SJCRH30 (cell line): ENCODE data around the gene SERPINB3. TPM values are rescaled to one million over a fixed set of nuclear protein-coding genes. Genes with fewer than 3 reads are reported as not detected.
"Not testable (repeated sequence)": the region's sequence is repeated elsewhere in the genome, so short reads cannot be mapped to it uniquely, and the experiment has no call there.

Experiments used
- DNase-seq, 2 experiments: peaks; one replicate each; pipeline ENCODE4 v3.0.0-alpha.2; 2015 to 2020
- H3K27ac ChIP-seq: fragments of 250-450 bp; sonication (Bioruptor Pico); 2 replicates; pipeline ENCODE4 v1.5.1; 2020; ENCODE audit warnings: mild to moderate bottlenecking, moderate library complexity
- H3K27me3 ChIP-seq: fragments of 250-450 bp; sonication (Bioruptor Pico); 2 replicates; pipeline ENCODE4 v1.5.1; 2020; ENCODE audit warnings: mild to moderate bottlenecking, moderate library complexity
- H3K36me3 ChIP-seq: fragments of 250-450 bp; sonication (Bioruptor Pico); 2 replicates; pipeline ENCODE4 v1.5.1; 2020; ENCODE audit warnings: mild to moderate bottlenecking, moderate library complexity
- H3K4me1 ChIP-seq: fragments of 250-450 bp; sonication (Bioruptor Pico); 2 replicates; pipeline ENCODE4 v1.5.1; 2020; ENCODE audit warnings: mild to moderate bottlenecking, moderate library complexity
- H3K4me3 ChIP-seq: fragments of 250-450 bp; sonication (Bioruptor Pico); 2 replicates; pipeline ENCODE4 v1.5.1; 2020; ENCODE audit warnings: mild to moderate bottlenecking, moderate library complexity
- H3K9me3 ChIP-seq: fragments of 250-450 bp; sonication (Bioruptor Pico); replicated peaks from 2 replicates; pipeline ENCODE4 v1.5.1; 2020; ENCODE audit warnings: mild to moderate bottlenecking, moderate library complexity
- total RNA-seq: library from RNA; depleted of rRNA; stranded (reverse); fragments of >200 nt; shearing (Covaris generic); gene quantifications from 2 replicates; pipeline ENCODE4 v1.2.3, GENCODE V29; 2014; rRNA removed

The SERPINB3 gene
- total RNA-seq: not detected in 2 replicates

DNA sequence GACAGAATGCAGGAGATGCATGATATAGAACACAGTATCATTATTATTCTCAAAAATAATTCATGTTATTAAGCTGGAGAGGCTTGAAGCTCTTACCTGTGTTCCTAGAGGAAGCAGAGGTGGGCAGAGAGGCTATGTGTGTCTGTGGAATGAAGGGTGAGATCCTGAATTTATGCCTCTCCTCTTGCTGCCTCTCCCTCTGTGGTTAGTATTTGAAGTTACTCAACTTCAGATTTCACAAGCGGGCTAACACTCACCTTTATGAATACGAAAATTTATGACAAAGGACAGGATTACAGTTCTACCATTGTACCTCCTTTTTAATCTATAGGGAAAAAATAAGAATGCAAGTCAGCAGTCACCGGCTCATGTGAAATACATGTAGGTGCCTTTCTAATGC, at the start of gene SERPINB3:
SERPINB3 (minus strand) TSS at position 144 of the 400 bp plus-strand sequence. CDS start 677 bp downstream, outside the sequence.
- DNase-seq, H3K27me3 ChIP-seq, H3K4me3 ChIP-seq, H3K9me3 ChIP-seq, H3K36me3 ChIP-seq, H3K27ac ChIP-seq, H3K4me1 ChIP-seq: not testable (repeated sequence)

DNA sequence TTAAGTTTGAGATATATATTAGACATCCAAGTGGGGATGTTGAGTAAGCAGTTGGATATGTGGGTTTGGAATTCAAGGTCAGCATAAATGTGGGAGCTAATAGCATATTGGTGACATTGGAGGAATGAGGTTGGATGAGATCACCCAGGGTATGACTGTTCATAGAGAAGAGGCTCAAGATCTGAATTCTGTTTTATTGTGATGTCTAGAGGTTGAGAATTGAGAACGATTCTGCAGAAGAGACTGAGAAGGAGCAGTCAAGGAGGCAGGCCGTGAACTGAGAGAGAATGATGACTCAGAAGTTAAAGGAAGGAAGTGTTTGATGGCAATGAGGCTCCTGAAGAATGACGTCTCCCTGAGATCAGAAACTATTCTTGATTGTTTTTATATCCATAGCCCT, 47.0 kb upstream of the SERPINB3 start:
- Histone ChIP-seq H3K4me1 (no peaks in the 10 kb centered on the region), H3K27me3 (no peaks in the 10 kb centered on the region), H3K36me3 (no peaks in the 10 kb centered on the region), H3K9me3 (no peaks in the 10 kb centered on the region), H3K4me3 (no peak overlapping the region), H3K27ac (no peak overlapping the region)
- no peak for DNase-seq

DNA sequence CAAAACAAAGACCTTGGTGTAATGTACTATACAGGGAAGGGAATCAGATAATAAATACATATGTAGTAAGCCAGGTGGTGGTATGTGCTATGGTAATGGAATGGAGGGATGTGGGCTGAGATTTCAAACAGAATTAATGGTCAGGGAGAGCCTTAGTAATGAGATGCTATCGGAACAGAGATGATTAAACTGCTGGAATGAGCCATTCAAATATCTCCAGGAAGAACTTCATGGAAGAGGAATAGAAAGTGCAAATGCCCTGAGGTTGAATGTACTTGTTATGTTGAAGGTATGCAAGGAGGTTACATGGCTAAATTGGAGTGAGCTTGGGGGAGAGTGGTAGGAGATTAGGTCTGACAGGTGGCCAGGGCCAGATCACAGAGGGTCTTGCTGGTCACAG, 46.1 kb upstream of the SERPINB3 start:
- no peaks in the 10 kb centered on the region for H3K9me3 ChIP-seq
- no peak overlapping the region for H3K4me3 ChIP-seq
- DNase-seq: no peak
- H3K27ac ChIP-seq: no peak overlapping the region
- no peaks in the 10 kb centered on the region for H3K27me3 ChIP-seq
- no peaks in the 10 kb centered on the region for H3K4me1 ChIP-seq
- no peaks in the 10 kb centered on the region for H3K36me3 ChIP-seq

DNA sequence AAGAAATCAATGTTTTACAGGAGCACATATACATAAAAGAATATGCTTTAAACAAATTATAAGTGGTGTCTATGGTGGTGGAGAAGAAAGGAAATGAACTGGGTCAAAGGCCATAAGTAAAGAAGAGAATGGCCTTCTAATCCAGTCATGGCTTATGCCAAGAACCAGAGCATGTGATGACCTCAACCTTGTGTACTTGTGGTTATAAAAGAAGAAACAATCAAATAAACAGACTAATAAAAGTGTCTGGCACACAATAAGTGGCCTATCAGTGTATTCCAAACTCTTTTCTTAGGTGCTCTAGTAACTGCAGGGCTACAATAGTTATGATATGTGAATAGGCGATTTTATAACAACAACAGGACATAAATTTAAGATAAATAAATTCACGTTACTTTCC, 43.7 kb upstream of the SERPINB3 start:
- Histone ChIP-seq H3K9me3 (no peaks in the 10 kb centered on the region), H3K4me1 (no peaks in the 10 kb centered on the region), H3K36me3 (no peaks in the 10 kb centered on the region), H3K4me3 (no peak overlapping the region), H3K27me3 (no peaks in the 10 kb centered on the region), H3K27ac (no peak overlapping the region)
- no peak for DNase-seq

DNA sequence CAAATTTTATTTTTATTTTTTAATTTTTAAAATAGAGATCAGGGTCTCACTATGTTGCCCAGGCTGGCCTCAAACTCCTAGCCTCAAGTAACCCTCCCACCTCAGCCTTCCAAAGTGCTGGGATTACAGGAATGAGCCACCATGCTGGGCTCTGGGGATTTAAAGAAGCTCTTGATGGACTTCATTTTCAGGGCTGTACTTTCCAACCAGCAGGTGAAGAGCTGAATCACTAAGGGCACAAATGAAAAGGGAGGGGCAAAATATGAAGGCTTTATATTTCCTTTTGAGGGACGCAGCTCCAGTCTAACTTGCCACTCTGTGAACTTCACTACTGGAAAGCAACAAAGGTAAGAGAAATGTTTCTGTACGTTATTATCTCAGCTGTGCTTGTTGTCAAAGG, 41.0 kb upstream of the SERPINB3 start, which contains the start of gene SERPINB11:
SERPINB11 (plus strand) TSS at position 301 of the 400 bp plus-strand sequence. CDS start 7,234 bp downstream, outside the sequence.
- H3K9me3 ChIP-seq: no peaks in the 10 kb centered on the region
- no peaks in the 10 kb centered on the region for H3K4me1 ChIP-seq
- H3K27me3 ChIP-seq: no peaks in the 10 kb centered on the region
- no peak for DNase-seq
- H3K27ac ChIP-seq: no peak within 1 kb of the TSS
- no peaks in the 10 kb centered on the region for H3K36me3 ChIP-seq
- H3K4me3 ChIP-seq: no peak within 1 kb of the TSS

DNA sequence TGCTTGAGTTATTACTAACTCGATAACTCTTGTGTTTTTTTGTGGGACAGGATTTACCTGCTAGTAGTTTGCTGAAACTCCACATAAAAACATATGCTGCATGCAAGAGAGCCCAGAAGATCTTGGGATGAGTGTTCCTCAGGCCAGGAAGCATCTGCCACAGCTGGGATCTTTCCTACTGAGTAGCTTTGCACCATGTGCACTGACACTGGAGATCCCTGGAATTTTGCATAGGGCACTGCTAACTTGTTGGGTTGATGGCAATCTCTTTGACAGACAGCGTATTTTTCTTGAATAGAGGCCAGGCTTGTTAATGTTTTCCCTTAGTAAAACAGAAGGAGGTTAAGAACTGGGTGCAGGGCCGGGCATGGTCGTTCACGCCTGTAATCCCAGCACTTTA, 40.3 kb upstream of the SERPINB3 start:
- DNase-seq: no peak
- Histone ChIP-seq H3K27me3 (no peaks in the 10 kb centered on the region), H3K36me3 (no peaks in the 10 kb centered on the region), H3K27ac (no peak overlapping the region), H3K9me3 (no peaks in the 10 kb centered on the region), H3K4me1 (no peaks in the 10 kb centered on the region), H3K4me3 (no peak overlapping the region)

DNA sequence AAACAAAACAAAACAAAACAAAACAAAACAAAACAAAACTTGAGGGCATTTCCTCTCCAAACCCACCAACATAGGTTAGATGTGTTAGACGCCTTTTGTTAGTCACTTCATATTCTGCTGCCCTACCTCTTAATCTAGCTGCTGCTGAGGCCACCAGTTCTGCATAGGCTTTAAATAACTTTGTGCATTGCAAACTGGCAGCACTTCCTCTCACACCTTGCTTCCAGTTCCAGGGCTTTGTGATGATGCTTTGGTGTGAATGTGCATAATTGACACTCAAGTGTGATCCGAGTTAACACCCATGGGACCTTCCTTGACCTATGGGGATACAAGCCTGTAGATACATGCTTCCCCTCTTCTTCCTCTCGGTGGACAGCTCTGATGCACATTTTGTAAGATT, 38.8 kb upstream of the SERPINB3 start:
- no peak overlapping the region for H3K4me3 ChIP-seq
- H3K36me3 ChIP-seq: no peaks in the 10 kb centered on the region
- H3K27me3 ChIP-seq: no peaks in the 10 kb centered on the region
- no peaks in the 10 kb centered on the region for H3K9me3 ChIP-seq
- H3K4me1 ChIP-seq: no peaks in the 10 kb centered on the region
- DNase-seq: no peak
- H3K27ac ChIP-seq: no peak overlapping the region

DNA sequence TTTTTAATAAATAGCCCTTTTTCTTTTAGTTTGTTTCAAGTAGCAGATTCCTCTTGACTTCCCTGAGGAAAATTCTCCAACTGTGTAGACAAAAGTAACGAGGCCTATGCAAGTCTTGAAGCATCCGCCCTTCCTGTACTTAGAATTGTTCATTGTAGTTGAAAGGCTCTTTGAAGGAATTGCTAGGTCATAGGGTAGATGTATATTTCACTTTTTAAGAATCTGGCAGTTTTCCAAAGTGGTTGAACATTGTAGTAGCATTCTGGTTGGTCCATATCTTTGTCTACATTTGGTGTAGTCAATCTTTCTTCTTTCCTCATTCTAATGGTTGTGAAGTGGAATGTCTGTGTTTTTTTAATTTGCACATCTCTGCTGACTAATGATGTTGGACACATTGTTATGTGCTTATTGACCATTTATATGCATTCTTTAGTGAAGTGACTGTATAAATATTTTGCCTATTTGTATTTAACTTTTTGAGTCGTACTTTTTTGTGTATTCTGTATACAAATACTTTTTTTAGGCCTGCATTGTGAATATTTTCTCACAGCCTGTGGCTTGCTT, 35.5 kb upstream of the SERPINB3 start:
- Histone ChIP-seq H3K4me3 (no peak overlapping the region), H3K36me3 (no peaks in the 10 kb centered on the region), H3K27ac (no peak overlapping the region), H3K27me3 (no peaks in the 10 kb centered on the region), H3K4me1 (no peaks in the 10 kb centered on the region), H3K9me3 (no peaks in the 10 kb centered on the region)
- DNase-seq: no peak

DNA sequence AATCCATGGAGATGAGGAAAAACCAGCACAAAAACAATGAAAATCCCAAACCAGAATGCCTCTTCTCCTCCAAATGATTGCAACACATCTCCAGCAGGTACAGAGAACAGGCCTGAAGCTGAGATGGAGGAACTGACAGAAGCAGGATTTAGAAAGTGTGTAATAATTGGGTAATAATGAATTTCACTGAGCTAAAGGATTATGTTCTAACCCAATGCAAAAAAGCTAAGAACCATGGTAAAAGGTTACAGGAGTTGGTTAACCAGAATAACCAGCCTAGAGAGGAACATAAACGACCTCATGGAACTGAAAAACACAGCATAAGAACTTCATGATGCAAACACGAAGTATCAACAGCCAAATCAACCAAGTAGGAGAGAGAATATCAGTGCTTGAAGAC, 27.4 kb upstream of the SERPINB3 start:
- Histone ChIP-seq H3K4me1 (no peaks in the 10 kb centered on the region), H3K4me3 (no peak overlapping the region), H3K27ac (no peak overlapping the region), H3K9me3 (no peaks in the 10 kb centered on the region), H3K27me3 (no peaks in the 10 kb centered on the region), H3K36me3 (no peaks in the 10 kb centered on the region)
- DNase-seq: no peak

DNA sequence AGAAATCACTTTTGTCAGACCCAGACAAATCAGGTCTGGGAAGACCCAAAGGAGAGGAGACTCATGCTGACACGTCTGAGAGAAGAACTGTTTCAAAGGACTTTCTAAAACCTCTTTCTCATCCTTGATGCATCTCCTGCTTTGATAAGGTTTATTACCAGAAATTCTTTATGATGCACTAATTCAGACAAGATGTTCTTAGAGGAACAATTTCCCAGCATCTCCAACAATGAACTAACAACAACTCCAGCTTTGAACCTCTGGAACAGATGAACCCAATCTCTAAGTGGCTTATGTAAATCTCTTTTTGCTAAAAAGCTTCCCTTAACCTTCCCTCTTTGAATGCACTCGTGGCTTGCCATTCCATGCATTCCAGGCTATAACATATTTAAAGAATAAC, 25.2 kb upstream of the SERPINB3 start:
- Histone ChIP-seq H3K9me3 (no peaks in the 10 kb centered on the region), H3K27ac (no peak overlapping the region), H3K4me1 (no peaks in the 10 kb centered on the region), H3K4me3 (no peak overlapping the region), H3K27me3 (no peaks in the 10 kb centered on the region), H3K36me3 (no peaks in the 10 kb centered on the region)
- no peak for DNase-seq

DNA sequence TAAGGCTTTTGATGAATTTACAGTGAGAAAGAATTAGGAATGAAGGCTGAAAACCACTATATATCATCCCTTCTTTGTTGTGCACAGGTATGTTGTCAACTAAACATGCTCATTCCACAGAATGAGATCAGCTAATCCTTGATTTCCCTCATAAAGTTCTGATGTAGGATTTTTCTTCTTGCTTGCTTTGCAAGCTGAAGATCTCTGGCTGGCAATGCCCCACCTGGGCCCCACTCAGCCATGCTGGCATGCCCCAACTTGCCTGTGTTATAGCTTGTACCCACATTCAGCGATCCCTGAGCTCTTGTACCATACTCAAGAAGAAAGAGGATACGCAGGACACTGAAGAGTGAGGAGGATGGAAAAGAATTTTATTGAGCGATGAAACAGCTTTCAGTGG, 23.0 kb upstream of the SERPINB3 start:
- H3K4me3 ChIP-seq: no peak overlapping the region
- H3K27me3 ChIP-seq: no peaks in the 10 kb centered on the region
- H3K36me3 ChIP-seq: no peaks in the 10 kb centered on the region
- no peaks in the 10 kb centered on the region for H3K4me1 ChIP-seq
- no peaks in the 10 kb centered on the region for H3K9me3 ChIP-seq
- no peak for DNase-seq
- H3K27ac ChIP-seq: no peak overlapping the region

DNA sequence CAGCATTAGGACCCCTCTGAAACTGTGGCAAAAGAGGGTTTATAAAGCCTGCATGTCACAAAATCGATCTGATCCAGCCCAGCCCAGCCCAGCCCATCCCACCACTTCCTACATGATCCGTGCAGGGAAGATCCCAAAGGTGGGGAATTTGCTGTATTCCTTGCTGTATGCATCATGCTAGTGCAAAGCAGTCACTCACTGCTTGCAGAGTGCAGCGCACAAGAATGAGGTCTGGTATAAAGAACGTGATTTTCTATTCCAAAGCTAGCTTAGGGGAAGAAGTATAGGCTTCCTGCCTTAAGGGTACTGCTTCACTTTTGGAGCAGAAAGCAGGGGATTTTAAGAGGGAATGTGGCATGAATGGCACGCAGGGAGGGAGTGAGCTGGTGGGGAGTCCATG, 22.2 kb upstream of the SERPINB3 start:
- H3K36me3 ChIP-seq: no peaks in the 10 kb centered on the region
- H3K9me3 ChIP-seq: no peaks in the 10 kb centered on the region
- H3K27ac ChIP-seq: no peak overlapping the region
- no peak for DNase-seq
- no peak overlapping the region for H3K4me3 ChIP-seq
- H3K27me3 ChIP-seq: no peaks in the 10 kb centered on the region
- no peaks in the 10 kb centered on the region for H3K4me1 ChIP-seq

DNA sequence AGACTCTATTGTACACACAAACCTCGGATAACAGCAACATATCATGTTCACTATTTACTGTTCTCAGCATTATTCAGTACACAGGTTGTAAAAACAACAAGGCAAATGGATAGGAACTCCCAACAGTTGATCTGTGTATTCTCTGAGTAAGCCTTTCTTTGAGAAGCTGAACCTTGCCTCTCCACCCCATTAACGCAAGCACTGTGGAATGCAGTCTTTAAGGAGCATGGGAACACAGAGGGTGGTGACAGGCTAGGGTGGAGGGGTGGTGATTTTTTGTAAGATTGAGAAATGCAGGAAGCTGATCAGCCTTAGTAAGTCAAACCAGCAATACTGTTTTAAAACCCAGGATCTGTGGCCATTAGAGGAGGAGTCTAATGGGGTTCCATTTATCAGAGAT, 21.5 kb upstream of the SERPINB3 start:
- DNase-seq: no peak
- Histone ChIP-seq H3K4me1 (no peaks in the 10 kb centered on the region), H3K27me3 (no peaks in the 10 kb centered on the region), H3K27ac (no peak overlapping the region), H3K9me3 (no peaks in the 10 kb centered on the region), H3K4me3 (no peak overlapping the region), H3K36me3 (no peaks in the 10 kb centered on the region)

DNA sequence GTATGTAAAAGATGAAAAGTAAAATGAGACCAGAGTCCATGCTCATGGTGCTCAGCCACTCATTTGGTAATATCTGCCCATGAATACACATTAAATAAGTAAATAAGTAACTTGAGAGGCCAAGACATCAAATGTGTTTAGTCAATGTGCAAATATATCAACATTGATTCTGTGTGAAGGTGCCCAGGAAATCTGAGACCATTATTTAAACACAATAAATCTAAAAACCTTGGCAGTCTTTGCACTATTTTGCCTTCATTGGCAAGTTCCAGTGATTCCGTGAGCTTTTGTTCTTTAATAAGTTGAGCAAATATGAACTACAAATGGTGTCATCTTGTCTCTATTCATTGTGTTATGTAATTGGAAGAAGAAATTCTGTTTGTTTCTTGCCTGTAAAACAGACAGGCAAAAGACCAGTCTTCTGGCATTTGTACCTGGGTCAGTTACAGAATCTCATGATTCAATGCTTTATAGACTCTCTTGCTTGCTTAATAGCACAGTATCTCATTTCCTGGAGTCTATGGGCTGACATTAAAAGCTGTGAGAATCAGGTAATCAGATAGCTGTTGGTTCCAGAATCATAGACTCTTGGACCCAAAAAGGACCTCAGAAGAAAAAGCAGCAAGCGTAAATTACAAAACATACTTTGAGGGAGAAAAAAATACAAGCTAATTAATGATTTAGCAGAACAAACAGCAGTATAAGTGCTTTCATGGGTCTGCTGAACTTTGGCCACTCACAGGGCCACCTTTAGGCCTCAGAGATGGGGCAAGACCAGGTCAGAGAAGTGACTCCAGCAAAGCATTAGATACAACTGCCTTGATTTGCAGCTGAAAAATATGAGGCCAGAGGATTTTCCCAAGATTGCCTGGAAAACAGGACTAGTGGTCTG, 20.0 kb upstream of the SERPINB3 start:
- no peak for DNase-seq
- Histone ChIP-seq H3K9me3 (no peaks in the 10 kb centered on the region), H3K27me3 (no peaks in the 10 kb centered on the region)

DNA sequence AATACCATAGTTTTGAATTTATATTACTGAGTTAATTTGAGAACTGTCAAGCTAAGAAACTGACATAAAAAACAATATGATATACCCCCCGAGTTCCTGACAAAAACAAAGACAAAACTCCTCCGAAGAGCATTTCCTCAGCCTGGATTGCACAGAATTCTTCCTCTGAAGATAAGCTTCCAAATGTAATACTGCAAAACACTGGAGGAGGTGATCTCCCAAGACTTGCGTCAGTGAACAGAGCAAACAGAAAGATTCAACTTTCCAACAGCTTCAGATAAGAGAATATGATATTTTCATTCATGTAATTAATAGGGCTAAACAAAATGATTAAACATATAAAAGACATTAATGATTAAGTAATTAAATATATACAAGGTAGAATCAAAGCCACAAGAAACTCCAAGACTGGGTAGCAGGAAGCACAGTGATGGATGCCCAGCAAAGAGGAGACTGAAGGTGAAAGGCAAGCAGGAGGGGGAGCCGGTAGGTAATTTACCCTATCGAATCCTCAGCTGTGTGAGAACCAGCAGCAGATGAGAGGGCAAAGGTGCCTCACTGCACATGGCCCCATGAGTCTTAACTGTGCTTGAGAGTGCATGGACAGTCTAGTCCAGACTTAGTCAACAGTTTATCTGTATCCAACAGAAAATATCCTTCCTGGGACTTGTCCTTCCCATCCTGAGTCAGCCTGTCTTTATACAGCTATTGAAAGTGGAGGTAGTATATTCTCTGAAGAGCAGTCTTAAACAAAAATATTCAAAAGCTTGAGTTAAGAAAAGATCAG, 18.3 kb upstream of the SERPINB3 start:
- no peaks in the 10 kb centered on the region for H3K27me3 ChIP-seq
- no peaks in the 10 kb centered on the region for H3K4me1 ChIP-seq
- DNase-seq: no peak
- H3K9me3 ChIP-seq: no peaks in the 10 kb centered on the region
- H3K27ac ChIP-seq: no peak overlapping the region
- H3K4me3 ChIP-seq: no peak overlapping the region
- H3K36me3 ChIP-seq: no peaks in the 10 kb centered on the region

More for the DNA sequence above, 20.0 kb upstream of the SERPINB3 start:
- H3K36me3 ChIP-seq: no peaks in the 10 kb centered on the region
- H3K27ac ChIP-seq: no peak overlapping the region
- no peak overlapping the region for H3K4me3 ChIP-seq
- no peaks in the 10 kb centered on the region for H3K4me1 ChIP-seq
